A549 (cell line): Measurements from ENCODE around the gene TNS3. TPM values are rescaled to one million over a fixed set of nuclear protein-coding genes. Genes with fewer than 3 reads are reported as not detected.

Experiments used
- ATAC-seq, 2 experiments: fragments of 200-7000 bp in 1 of 2; fragments of >200 bp in 1 of 2; cut with Nextera tagmentation in 1 of 2; cut with Tn5 transposase in 1 of 2; 3 replicates each; pipeline versions ENCODE4 v1.8.0 to v1.9.1; 2018 to 2020; ENCODE audit warnings: mild to moderate bottlenecking in 1 of 2, moderate library complexity in 1 of 2
- CTCF ChIA-PET: fragments of 300-600 bp; sonication (Branson Sonifier 250); formaldehyde crosslinking; extraction: SDS; loops from one replicate; lab custom pipeline; 2021; ENCODE audit warnings: antibody characterized with exemption, inconsistent platforms; lab: Yijun Ruan, JAX
- POLR2A ChIA-PET: fragments of 350-600 bp; formaldehyde crosslinking; extraction: SDS; loops from one replicate; lab custom pipeline; 2021; ENCODE audit warnings: antibody characterized with exemption, inconsistent platforms; lab: Yijun Ruan, JAX
- DNase-seq, 2 experiments: peaks; one replicate each; pipeline versions ENCODE4 v3.0.0 to v3.0.0-alpha.2; 2011 to 2016; ENCODE audit warnings: low read depth in 1 of 2, low spot score in 1 of 2
- FAIRE-seq: peaks from 2 replicates; lab custom pipeline; 2011; peaks lifted over from hg19 to GRCh38; lab: Jason Lieb, UNC
- H3K27ac ChIP-seq, 2 experiments: fragments of >200 bp; sonication (Bioruptor Twin); formaldehyde crosslinking; 3 replicates each; pipeline ENCODE4 v1.5.1; 2016 to 2017
- H3K4me1 ChIP-seq: fragments of >200 bp; sonication (Bioruptor Twin); formaldehyde crosslinking; 3 replicates; pipeline ENCODE4 v1.6.1; 2016
- H3K4me2 ChIP-seq: fragments of >200 bp; sonication (Bioruptor Twin); formaldehyde crosslinking; 3 replicates; pipeline ENCODE4 v1.6.1; 2016
- H3K4me3 ChIP-seq: fragments of >200 bp; sonication (Bioruptor Twin); formaldehyde crosslinking; 3 replicates; pipeline ENCODE4 v1.5.1; 2016
- H3K9me3 ChIP-seq: fragments of >200 bp; sonication (Bioruptor Twin); formaldehyde crosslinking; 3 replicates; pipeline ENCODE4 v1.6.1; 2016
- BHLHE40 ChIP-seq: IDR thresholded peaks from 2 replicates; pipeline ENCODE4 v1.6.1; 2012; ENCODE audit warnings: low read depth, low read length, inconsistent platforms
- CBX2 ChIP-seq: fragments of 200-600 bp; sonication (generic); IDR thresholded peaks from 2 replicates; pipeline ENCODE4 v1.6.1; 2016; ENCODE audit warnings: low read depth, mild to moderate bottlenecking, borderline replicate concordance
- CHD2 ChIP-seq: fragments of 150-350 bp; IDR thresholded peaks from 2 replicates; pipeline ENCODE4 v1.6.1; 2014; ENCODE audit warnings: low read length; ENCODE audit not compliant: partially characterized antibody
- CHD4 ChIP-seq: fragments of 200-600 bp; sonication (generic); IDR thresholded peaks from 2 replicates; pipeline ENCODE4 v1.6.1; 2016; ENCODE audit warnings: antibody characterized with exemption, mild to moderate bottlenecking, borderline replicate concordance
- EHF ChIP-seq: fragments of 250-450 bp; sonication (Bioruptor Pico); IDR thresholded peaks from 2 replicates; pipeline ENCODE4 v1.5.0; 2020; ENCODE audit warnings: mild to moderate bottlenecking
- GATA3 ChIP-seq: IDR thresholded peaks from 2 replicates; pipeline ENCODE4 v1.6.1; 2012; ENCODE audit warnings: borderline replicate concordance
- HOXA7 ChIP-seq: fragments of 250-450 bp; sonication (Bioruptor Pico); IDR thresholded peaks from 2 replicates; pipeline ENCODE4 v1.5.0; 2020; ENCODE audit warnings: mild to moderate bottlenecking, moderate library complexity
- HOXB5 ChIP-seq: fragments of 250-450 bp; sonication (Bioruptor Pico); IDR thresholded peaks from 2 replicates; pipeline ENCODE4 v1.5.0; 2020; ENCODE audit warnings: mild to moderate bottlenecking, moderate library complexity
- JUN ChIP-seq, 2 experiments: fragments of >200 bp; sonication (Bioruptor Twin); formaldehyde crosslinking; IDR thresholded peaks; 2 replicates in 1 of 2; 3 replicates in 1 of 2; pipeline ENCODE4 v1.6.1; 2016 to 2017
- JUNB ChIP-seq: fragments of >200 bp; sonication (Bioruptor Twin); formaldehyde crosslinking; IDR thresholded peaks from 2 replicates; pipeline ENCODE4 v1.6.1; 2016
- KDM1A ChIP-seq: fragments of 200-600 bp; sonication (generic); IDR thresholded peaks from 2 replicates; pipeline ENCODE4 v1.6.1; 2016; ENCODE audit warnings: low read depth, mild to moderate bottlenecking
- KDM5A ChIP-seq: fragments of 200-600 bp; sonication (generic); IDR thresholded peaks from 2 replicates; pipeline ENCODE4 v1.6.1; 2016; ENCODE audit warnings: antibody characterized with exemption, mild to moderate bottlenecking
- MAZ ChIP-seq: fragments of 150-350 bp; IDR thresholded peaks from 2 replicates; pipeline ENCODE4 v1.6.1; 2014; ENCODE audit warnings: antibody characterized with exemption, low read depth, low read length, borderline replicate concordance
- MYC ChIP-seq: IDR thresholded peaks from 2 replicates; pipeline ENCODE4 v1.6.1; 2012; ENCODE audit warnings: mild to moderate bottlenecking, inconsistent platforms, low read length, improper control_type of control experiment, borderline replicate concordance
- NPAS2 ChIP-seq: fragments of 250-450 bp; sonication (Bioruptor Pico); IDR thresholded peaks from 2 replicates; pipeline ENCODE4 v1.8.0; 2022; ENCODE audit warnings: mild to moderate bottlenecking, moderate library complexity, borderline replicate concordance
- PHF8 ChIP-seq: fragments of 200-600 bp; sonication (generic); IDR thresholded peaks from 2 replicates; pipeline ENCODE4 v1.6.1; 2016; ENCODE audit warnings: low read depth, mild to moderate bottlenecking, antibody characterized with exemption, moderate library complexity, borderline replicate concordance
- POLR2A ChIP-seq: IDR thresholded peaks from 2 replicates; pipeline ENCODE4 v1.6.1; 2012; ENCODE audit warnings: mild to moderate bottlenecking, low read length
- POLR2AphosphoS2 ChIP-seq: conservative IDR thresholded peaks from 2 replicates; pipeline ENCODE4 v1.6.1; 2012; ENCODE audit warnings: low read length, improper control_type of control experiment, inconsistent platforms
- RAD21 ChIP-seq, 2 experiments: fragments of >200 bp in 1 of 2; sonication (Bioruptor Twin) in 1 of 2; formaldehyde crosslinking in 1 of 2; IDR thresholded peaks in 1 of 2; conservative IDR thresholded peaks in 1 of 2; 2 replicates in 1 of 2; 3 replicates in 1 of 2; pipeline ENCODE4 v1.6.1; 2012 to 2018; ENCODE audit warnings: inconsistent platforms in 1 of 2
- RNF2 ChIP-seq: fragments of 200-600 bp; sonication (generic); IDR thresholded peaks from 2 replicates; pipeline ENCODE4 v1.6.1; 2016; ENCODE audit warnings: low read depth, mild to moderate bottlenecking, antibody characterized with exemption, moderate library complexity, borderline replicate concordance
- TP53 ChIP-seq: fragments of 250-450 bp; sonication (Bioruptor Pico); IDR thresholded peaks from 2 replicates; pipeline ENCODE4 v1.5.0; 2021; ENCODE audit warnings: mild to moderate bottlenecking, moderate library complexity
- ZNF302 ChIP-seq: fragments of 250-450 bp; sonication (Bioruptor Pico); IDR thresholded peaks from 2 replicates; pipeline ENCODE4 v1.9.0; 2021; ENCODE audit warnings: inconsistent platforms, mild to moderate bottlenecking, moderate library complexity
- WGBS: methylation state at CpG from one replicate; pipeline ENCODE4 v1.1.6; 2017; ENCODE audit errors: missing lambda C conversion rate; 5-methylcytosine and 5-hydroxymethylcytosine counted together
- polyA plus RNA-seq, 4 experiments: library from polyadenylated mRNA; depleted of rRNA in 3 of 4; stranded (reverse); fragments of >200 nt; fragmentation: RNase III in 1 of 4; extraction: RNeasy Plus Mini Kit Qiagen cat#74134 plus additional on column Dnase treatment in 1 of 4; gene quantifications; 2 replicates in 3 of 4; 3 replicates in 1 of 4; pipeline ENCODE4 v1.2.3, GENCODE V29; 2011 to 2017
- TF ChIP-seq, protein P1 (sequence below): fragments of >200 bp; sonication (Bioruptor Twin); formaldehyde crosslinking; IDR thresholded peaks from 2 replicates; pipeline ENCODE4 v1.6.1; 2016
- TF ChIP-seq, protein P2 (sequence below): fragments of >200 bp; sonication (Bioruptor Twin); formaldehyde crosslinking; IDR thresholded peaks from 3 replicates; pipeline ENCODE4 v1.6.1; 2016
- TF ChIP-seq, protein P3 (sequence below): IDR thresholded peaks from 2 replicates; pipeline ENCODE4 v1.6.1; 2012
- TF ChIP-seq, protein P4 (sequence below): fragments of 250-450 bp; sonication (Bioruptor Pico); IDR thresholded peaks from 2 replicates; pipeline ENCODE4 v1.5.0; 2020; ENCODE audit warnings: low read depth, mild to moderate bottlenecking, moderate library complexity

Gene TNS3
- polyA plus RNA-seq, 2 of the 4 experiments (the other 2 are of a cell fraction) = 107 to 134 TPM

DNA sequence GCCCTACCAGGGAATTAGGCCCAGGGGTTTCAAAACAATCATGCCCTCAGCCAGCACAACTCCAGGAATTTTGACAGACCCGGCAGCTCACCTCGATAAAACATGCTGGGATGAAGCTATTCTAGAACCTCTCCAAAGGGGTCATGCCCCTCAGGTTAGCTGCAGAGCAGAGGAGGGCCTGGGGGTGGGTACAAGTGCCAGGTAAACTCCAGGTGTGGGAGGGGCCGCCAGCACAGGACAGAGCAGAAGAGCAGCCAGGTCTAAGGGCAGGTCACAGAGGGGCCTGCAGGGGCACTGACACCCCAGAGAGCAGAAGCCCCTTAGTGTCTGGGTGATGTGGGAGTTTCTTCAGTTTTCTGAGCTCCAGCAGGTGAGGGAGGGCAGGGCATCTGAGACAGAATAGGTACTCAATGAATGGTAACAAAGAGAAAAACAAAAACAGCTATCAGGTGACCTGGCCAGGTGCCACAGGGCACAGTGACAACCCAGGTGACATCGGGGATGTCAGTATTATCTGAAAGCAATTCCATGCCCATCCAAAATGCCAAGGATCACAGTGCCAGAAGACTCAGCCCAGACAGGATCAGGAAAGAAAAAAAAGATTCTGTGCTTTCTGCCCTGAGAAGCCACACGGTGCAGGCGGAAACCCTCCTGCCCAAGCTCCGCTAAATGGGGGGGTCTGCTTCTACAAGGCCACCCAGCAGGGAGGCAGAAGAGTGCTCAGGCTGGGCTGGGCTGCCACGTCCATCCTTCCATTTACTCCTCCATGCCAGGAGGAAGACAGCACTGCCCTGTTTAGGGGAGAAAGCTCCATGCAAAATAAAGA lies 104.5 kb downstream of the TNS3 start:
- DNase-seq (no peak), FAIRE-seq (no peak), ATAC-seq (no peak)
- Histone ChIP-seq H3K27ac (peak overlapping the region in 1 of 2 experiments; percentile 90; a peak in 4 of 6 replicates), H3K4me1 (peaks cover 100% of the 10 kb centered on the region), H3K4me3 (no peak overlapping the region), H3K4me2 (0 out of 3 replicates have a peak overlapping the region, but pooled peaks have one; percentile 8), H3K9me3 (no peaks in the 10 kb centered on the region)
- ChIA-PET POLR2A (no interaction called here), CTCF (interaction anchor here (0.6 to 1.6 kb wide), 5 partner anchors 10 to 360 kb away, joined by 3 to 4 read pairs (median 4); no protein-coding TSS in a partner anchor)
- TF ChIP-seq MAZ = no peak
- no peak for TF ChIP-seq NPAS2 (CRISPR knock-in tag)
- TF ChIP-seq HOXB5 (CRISPR knock-in tag) = no peak
- no peak for TF ChIP-seq HOXA7 (CRISPR knock-in tag)
- no peak for TF ChIP-seq TP53 (CRISPR knock-in tag)
- TF ChIP-seq EHF (CRISPR knock-in tag) = no peak
- no peak for TF ChIP-seq POLR2A
- TF ChIP-seq MYC = no peak
- no peak for TF ChIP-seq JUNB
- no peak for TF ChIP-seq ZNF302 (CRISPR knock-in tag)
- TF ChIP-seq GATA3 = no peak
- no peak for TF ChIP-seq CBX2
- TF ChIP-seq, protein P1, sequence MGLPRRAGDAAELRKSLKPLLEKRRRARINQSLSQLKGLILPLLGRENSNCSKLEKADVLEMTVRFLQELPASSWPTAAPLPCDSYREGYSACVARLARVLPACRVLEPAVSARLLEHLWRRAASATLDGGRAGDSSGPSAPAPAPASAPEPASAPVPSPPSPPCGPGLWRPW = no peak
- TF ChIP-seq CHD4 = no peak
- TF ChIP-seq BHLHE40 = no peak
- TF ChIP-seq CHD2 = no peak
- no peak for TF ChIP-seq PHF8
- 82% methylated on average over 8 of the region's 8 CpGs for WGBS

DNA sequence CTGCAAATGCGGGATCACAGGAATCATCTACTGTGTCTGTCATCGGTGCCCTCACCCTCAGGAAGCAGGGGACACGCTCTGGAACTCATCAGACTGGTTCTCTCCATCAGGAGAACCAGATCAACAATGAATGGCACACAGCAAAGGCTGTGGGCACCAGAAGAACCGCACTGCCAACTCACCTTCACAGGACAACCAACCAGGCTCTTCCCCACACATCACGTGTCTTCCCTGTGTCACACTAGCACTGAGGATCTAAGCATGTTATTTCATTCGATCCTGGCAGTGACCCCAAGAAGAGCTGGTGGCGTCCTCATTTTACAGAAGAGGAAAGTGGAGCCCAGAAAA lies 106.1 kb downstream of the TNS3 start:
- ChIA-PET CTCF (interaction anchor here (0.6 to 1.6 kb wide), 4 partner anchors 26 to 469 kb away, joined by 3 to 4 read pairs (median 3); no protein-coding TSS in a partner anchor), POLR2A (interaction anchor here (0.9 to 1.2 kb wide), 2 partner anchors 31 to 125 kb away, joined by 3 to 7 read pairs; no protein-coding TSS in a partner anchor)
- Histone ChIP-seq H3K4me1 (peaks cover 100% of the 10 kb centered on the region), H3K4me3 (peak overlapping the region; percentile 12; the same call in 1 of the 3 replicates), H3K27ac (peak overlapping the region; percentile 72 to 90), H3K9me3 (no peaks in the 10 kb centered on the region), H3K4me2 (peak overlapping the region; percentile 67)
- no peak for DNase-seq
- FAIRE-seq = no peak
- ATAC-seq = no peak; a peak in 1 of 6 replicates
- WGBS = 91% methylated on average over 7 of the region's 7 CpGs
- TF ChIP-seq POLR2A = no peak
- no peak for TF ChIP-seq KDM5A
- TF ChIP-seq RNF2 = no peak
- TF ChIP-seq, protein P2, sequence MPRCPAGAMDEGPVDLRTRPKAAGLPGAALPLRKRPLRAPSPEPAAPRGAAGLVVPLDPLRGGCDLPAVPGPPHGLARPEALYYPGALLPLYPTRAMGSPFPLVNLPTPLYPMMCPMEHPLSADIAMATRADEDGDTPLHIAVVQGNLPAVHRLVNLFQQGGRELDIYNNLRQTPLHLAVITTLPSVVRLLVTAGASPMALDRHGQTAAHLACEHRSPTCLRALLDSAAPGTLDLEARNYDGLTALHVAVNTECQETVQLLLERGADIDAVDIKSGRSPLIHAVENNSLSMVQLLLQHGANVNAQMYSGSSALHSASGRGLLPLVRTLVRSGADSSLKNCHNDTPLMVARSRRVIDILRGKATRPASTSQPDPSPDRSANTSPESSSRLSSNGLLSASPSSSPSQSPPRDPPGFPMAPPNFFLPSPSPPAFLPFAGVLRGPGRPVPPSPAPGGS = no peak
- TF ChIP-seq, protein P3, sequence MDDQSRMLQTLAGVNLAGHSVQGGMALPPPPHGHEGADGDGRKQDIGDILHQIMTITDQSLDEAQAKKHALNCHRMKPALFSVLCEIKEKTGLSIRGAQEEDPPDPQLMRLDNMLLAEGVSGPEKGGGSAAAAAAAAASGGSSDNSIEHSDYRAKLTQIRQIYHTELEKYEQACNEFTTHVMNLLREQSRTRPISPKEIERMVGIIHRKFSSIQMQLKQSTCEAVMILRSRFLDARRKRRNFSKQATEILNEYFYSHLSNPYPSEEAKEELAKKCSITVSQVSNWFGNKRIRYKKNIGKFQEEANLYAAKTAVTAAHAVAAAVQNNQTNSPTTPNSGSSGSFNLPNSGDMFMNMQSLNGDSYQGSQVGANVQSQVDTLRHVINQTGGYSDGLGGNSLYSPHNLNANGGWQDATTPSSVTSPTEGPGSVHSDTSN = no peak
- TF ChIP-seq, protein P4, sequence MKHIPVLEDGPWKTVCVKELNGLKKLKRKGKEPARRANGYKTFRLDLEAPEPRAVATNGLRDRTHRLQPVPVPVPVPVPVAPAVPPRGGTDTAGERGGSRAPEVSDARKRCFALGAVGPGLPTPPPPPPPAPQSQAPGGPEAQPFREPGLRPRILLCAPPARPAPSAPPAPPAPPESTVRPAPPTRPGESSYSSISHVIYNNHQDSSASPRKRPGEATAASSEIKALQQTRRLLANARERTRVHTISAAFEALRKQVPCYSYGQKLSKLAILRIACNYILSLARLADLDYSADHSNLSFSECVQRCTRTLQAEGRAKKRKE (CRISPR knock-in tag) = no peak
- TF ChIP-seq KDM1A = no peak
- no peak for TF ChIP-seq HOXB5 (CRISPR knock-in tag)
- TF ChIP-seq, protein P1 = no peak
- no peak for TF ChIP-seq POLR2AphosphoS2
- no peak for TF ChIP-seq CHD2
- no peak for TF ChIP-seq TP53 (CRISPR knock-in tag)
- no peak for TF ChIP-seq JUN (IDR thresholded peaks at IDR 0.05)
- no peak for TF ChIP-seq MYC
- no peak for TF ChIP-seq JUNB
- TF ChIP-seq RAD21 (conservative IDR thresholded peaks at IDR 0.05 in 1 of 2, IDR thresholded peaks at IDR 0.05 in 1 of 2) = no peak
